Testis (tissue), 2 donors: ENCODE measurements around the gene HUNK.

Source experiments
- CTCF ChIP-seq, 3 experiments: fragments of 450-650 bp in 2 of 3; fragments of 200-600 bp in 1 of 3; sonication (generic) in 1 of 3; IDR thresholded peaks; one replicate each; pipeline ENCODE4 v1.5.1; 2016 to 2019; ENCODE audit warnings: antibody characterized with exemption in 3 of 3, mild to moderate bottlenecking in 2 of 3, moderate library complexity in 1 of 3
- POLR2A ChIP-seq: fragments of 450-650 bp; IDR thresholded peaks from one replicate; pipeline ENCODE4 v1.6.1; 2017; ENCODE audit warnings: antibody characterized with exemption, mild to moderate bottlenecking, moderate library complexity

GRCh38 chr21:31847761-31848160 lies 25.1 kb upstream of the HUNK start:
- no peak for TF ChIP-seq CTCF (IDR thresholded peaks at IDR 0.05)
- no peak for TF ChIP-seq POLR2A
